GM13976 (cell line): ENCODE results near the gene EFCC1.

Experiments
- DNase-seq: peaks from one replicate; pipeline ENCODE4 v3.0.0; 2012; ENCODE audit warnings: low spot score
- CTCF ChIP-seq: IDR thresholded peaks from 2 replicates; pipeline ENCODE4 v1.5.1; 2012; ENCODE audit warnings: borderline replicate concordance, mild to moderate bottlenecking; ENCODE audit not compliant: insufficient read depth; ENCODE audit errors: extremely low read depth, missing control alignments, control extremely low read depth
- in situ Hi-C: fragments of 300-500 bp; cut with MboI; formaldehyde crosslinking; loops from one replicate; pipeline ENCODE4 v1.12.0; 2022; ENCODE audit warnings: low sequenced_read_pairs, mixed read lengths, inconsistent platforms; ENCODE audit not compliant: unreplicated experiment

The EFCC1 gene

GRCh38 chr3:129005526-129006303 lies 4.6 kb downstream of the EFCC1 start:
- in situ Hi-C loops, result no loop called here
- no peak for TF ChIP-seq CTCF
- no peak for DNase-seq

GRCh38 chr3:129006864-129007263 lies 5.8 kb downstream of the EFCC1 start:
- no peak for TF ChIP-seq CTCF
- in situ Hi-C loops, result no loop called here
- no peak for DNase-seq

GRCh38 chr3:129007792-129008191 lies 6.7 kb downstream of the EFCC1 start:
- in situ Hi-C loops, result no loop called here
- no peak for TF ChIP-seq CTCF
- no peak for DNase-seq

GRCh38 chr3:129009266-129009665 lies 8.2 kb downstream of the EFCC1 start:
- in situ Hi-C loops, result no loop called here
- DNase-seq, result no peak

GRCh38 chr3:129010310-129010956 lies 9.3 kb downstream of the EFCC1 start:
- no peak for TF ChIP-seq CTCF
- in situ Hi-C loops, result no loop called here

More at GRCh38 chr3:129009266-129009665, 8.2 kb downstream of the EFCC1 start:
- no peak for TF ChIP-seq CTCF

GRCh38 chr3:129013491-129013891 lies 12.4 kb downstream of the EFCC1 start:
- TF ChIP-seq CTCF, result no peak
- in situ Hi-C loops, result no loop called here
- no peak for DNase-seq

More at GRCh38 chr3:129010310-129010956, 9.3 kb downstream of the EFCC1 start:
- no peak for DNase-seq
